ENCODE results near the gene SUN3.

Gene SUN3

GRCh38 chr7:48028938-48029337 lies at the start of gene SUN3:
Gene SUN3 (minus strand): TSS chr7:48029107. CDS start chr7:48028938, 169 bp downstream.
- Histone ChIP-seq H2AFZ (ENCODE audit: low read length) (no peak within 1 kb of the TSS), H3K79me2 (ENCODE audit: insufficient read depth, low read length) (no peaks in the 10 kb centered on the region), H3K27me3 (ENCODE audit: insufficient read depth, low read length, poor library complexity, severe bottlenecking) (no peaks in the 10 kb centered on the region), H4K20me1 (ENCODE audit: insufficient read depth, low read length, poor library complexity, severe bottlenecking) (no peaks in the 10 kb centered on the region), H3K36me3 (ENCODE audit: insufficient read depth, low read length) (no peaks in the 10 kb centered on the region), H3K4me2 (ENCODE audit: low read depth, low read length, poor library complexity, severe bottlenecking) (no peak within 1 kb of the TSS), H3K4me1 (ENCODE audit: insufficient read depth, low read length, poor library complexity, severe bottlenecking) (no peaks in the 10 kb centered on the region), H3F3A (ENCODE audit: low read depth) (no peaks in the 10 kb centered on the region), H3K9ac (ENCODE audit: low read depth, low read length, poor library complexity, severe bottlenecking) (no peak within 1 kb of the TSS), H3K9me2 (replicated peaks; ENCODE audit: low read depth, low read length) (no peaks in the 10 kb centered on the region), H3K4me3 (ENCODE audit: low read length, poor library complexity, severe bottlenecking) (no peak within 1 kb of the TSS), H3K9me3 (ENCODE audit: insufficient read depth, low read depth, low read length) (no peaks in the 10 kb centered on the region)
- no peak for TF ChIP-seq CTCF (conservative IDR thresholded peaks at IDR 0.05; ENCODE audit: low read length)
- TF ChIP-seq EZH2phosphoT487 (IDR thresholded peaks at IDR 0.05; ENCODE audit: borderline replicate concordance), result no peak

GRCh38 chr7:48078470-48078869 lies 49.6 kb upstream of the SUN3 start:
- H3K27me3 ChIP-seq (ENCODE audit: insufficient read depth, low read length, poor library complexity, severe bottlenecking), result no peaks in the 10 kb centered on the region
- TF ChIP-seq EZH2phosphoT487 (IDR thresholded peaks at IDR 0.05; ENCODE audit: borderline replicate concordance) (no peak), CTCF (conservative IDR thresholded peaks at IDR 0.05; ENCODE audit: low read length) (no peak)
- H3K36me3 ChIP-seq (ENCODE audit: insufficient read depth, low read length), result no peaks in the 10 kb centered on the region
- no peaks in the 10 kb centered on the region for H3K9me2 ChIP-seq (replicated peaks; ENCODE audit: low read depth, low read length)
- no peaks in the 10 kb centered on the region for H3K4me1 ChIP-seq (ENCODE audit: insufficient read depth, low read length, poor library complexity, severe bottlenecking)
- H2AFZ ChIP-seq (ENCODE audit: low read length), result no peak overlapping the region
- no peak overlapping the region for H3K4me2 ChIP-seq (ENCODE audit: low read depth, low read length, poor library complexity, severe bottlenecking)
- no peak overlapping the region for H3K4me3 ChIP-seq (ENCODE audit: low read length, poor library complexity, severe bottlenecking)
- H4K20me1 ChIP-seq (ENCODE audit: insufficient read depth, low read length, poor library complexity, severe bottlenecking), result no peaks in the 10 kb centered on the region
- H3K9me3 ChIP-seq (ENCODE audit: insufficient read depth, low read depth, low read length), result no peaks in the 10 kb centered on the region
- H3K9ac ChIP-seq (ENCODE audit: low read depth, low read length, poor library complexity, severe bottlenecking), result no peak overlapping the region
- no peaks in the 10 kb centered on the region for H3F3A ChIP-seq (ENCODE audit: low read depth)
- H3K79me2 ChIP-seq (ENCODE audit: insufficient read depth, low read length), result no peaks in the 10 kb centered on the region

GRCh38 chr7:48077423-48077822 lies 48.5 kb upstream of the SUN3 start:
- TF ChIP-seq CTCF (conservative IDR thresholded peaks at IDR 0.05; ENCODE audit: low read length) (no peak), EZH2phosphoT487 (IDR thresholded peaks at IDR 0.05; ENCODE audit: borderline replicate concordance) (no peak)
- no peaks in the 10 kb centered on the region for H3K79me2 ChIP-seq (ENCODE audit: insufficient read depth, low read length)
- no peak overlapping the region for H2AFZ ChIP-seq (ENCODE audit: low read length)
- no peak overlapping the region for H3K4me2 ChIP-seq (ENCODE audit: low read depth, low read length, poor library complexity, severe bottlenecking)
- H3F3A ChIP-seq (ENCODE audit: low read depth), result no peaks in the 10 kb centered on the region
- H4K20me1 ChIP-seq (ENCODE audit: insufficient read depth, low read length, poor library complexity, severe bottlenecking), result no peaks in the 10 kb centered on the region
- H3K9ac ChIP-seq (ENCODE audit: low read depth, low read length, poor library complexity, severe bottlenecking), result no peak overlapping the region
- no peaks in the 10 kb centered on the region for H3K4me1 ChIP-seq (ENCODE audit: insufficient read depth, low read length, poor library complexity, severe bottlenecking)
- H3K9me3 ChIP-seq (ENCODE audit: insufficient read depth, low read depth, low read length), result no peaks in the 10 kb centered on the region
- no peaks in the 10 kb centered on the region for H3K36me3 ChIP-seq (ENCODE audit: insufficient read depth, low read length)
- H3K9me2 ChIP-seq (replicated peaks; ENCODE audit: low read depth, low read length), result no peaks in the 10 kb centered on the region
- no peaks in the 10 kb centered on the region for H3K27me3 ChIP-seq (ENCODE audit: insufficient read depth, low read length, poor library complexity, severe bottlenecking)
- H3K4me3 ChIP-seq (ENCODE audit: low read length, poor library complexity, severe bottlenecking), result no peak overlapping the region

All from Loucy (cell line).